Uterus (tissue), 4 donors: Measurements from ENCODE around the gene SYCP2. TPM values are rescaled to one million over a fixed set of nuclear protein-coding genes. Genes with fewer than 3 reads are reported as not detected.

Source experiments
- DNase-seq, 2 donors: peaks; one replicate each; pipeline ENCODE4 v3.0.0-alpha.2; 2019 to 2020
- H3K27ac ChIP-seq, 2 donors: fragments of 200-600 bp; sonication (generic); 1 replicate in 1 of 2; 2 replicates in 1 of 2; pipeline ENCODE4 v1.5.1; 2016 to 2018
- H3K27me3 ChIP-seq, 2 donors: fragments of 200-600 bp; sonication (generic); one replicate each; pipeline ENCODE4 v1.5.1; 2018 to 2019; ENCODE audit warnings: control low read depth in 1 of 2
- H3K36me3 ChIP-seq, 2 donors: fragments of 200-600 bp; sonication (generic); one replicate each; pipeline ENCODE4 v1.5.1; 2019; ENCODE audit warnings: control low read depth in 1 of 2
- H3K4me1 ChIP-seq, 2 donors: fragments of 200-600 bp; sonication (generic); one replicate each; pipeline ENCODE4 v1.5.1; 2018 to 2019; ENCODE audit warnings: control low read depth in 1 of 2
- H3K4me3 ChIP-seq, 2 donors: fragments of 200-600 bp; sonication (generic); 1 replicate in 1 of 2; 2 replicates in 1 of 2; pipeline ENCODE4 v1.5.1; 2018 to 2019; ENCODE audit warnings: mild to moderate bottlenecking in 1 of 2
- H3K9me3 ChIP-seq, 2 donors: fragments of 200-600 bp; sonication (generic); one replicate each; pipeline ENCODE4 v1.5.1; 2019; ENCODE audit warnings: control low read depth in 1 of 2
- POLR2A ChIP-seq, 2 donors: fragments of 450-650 bp; IDR thresholded peaks; one replicate each; pipeline ENCODE4 v1.6.1; 2016; ENCODE audit warnings: antibody characterized with exemption in 2 of 2, mild to moderate bottlenecking in 1 of 2, moderate library complexity in 1 of 2
- intact Hi-C: fragments of 100-400 bp; cut with DNase I; formaldehyde crosslinking; loops from one replicate; pipeline ENCODE4 v1.15.1; 2023; ENCODE audit warnings: low total_unique reads
- total RNA-seq, 4 donors: library from RNA; depleted of rRNA in 3 of 4; stranded (reverse); fragments of >200 nt in 3 of 4; gene quantifications; one replicate each; pipeline versions ENCODE4 v1.1.0 to v1.2.4, GENCODE V29; 2014 to 2023
- TF ChIP-seq, protein P1 (sequence below), 4 experiments: fragments of 200-600 bp in 2 of 4; fragments of 450-650 bp in 2 of 4; sonication (generic) in 2 of 4; IDR thresholded peaks; one replicate each; pipeline ENCODE4 v1.5.1; 2016 to 2019; ENCODE audit warnings: antibody characterized with exemption in 4 of 4, mild to moderate bottlenecking in 2 of 4, moderate library complexity in 1 of 4
- donor health status: DM: yes; HTN: yes; CAD: no.

SYCP2 gene
- total RNA-seq, 4 donors from 2014 or later: 1.2 to 22.5 (median 6.6) TPM

DNA sequence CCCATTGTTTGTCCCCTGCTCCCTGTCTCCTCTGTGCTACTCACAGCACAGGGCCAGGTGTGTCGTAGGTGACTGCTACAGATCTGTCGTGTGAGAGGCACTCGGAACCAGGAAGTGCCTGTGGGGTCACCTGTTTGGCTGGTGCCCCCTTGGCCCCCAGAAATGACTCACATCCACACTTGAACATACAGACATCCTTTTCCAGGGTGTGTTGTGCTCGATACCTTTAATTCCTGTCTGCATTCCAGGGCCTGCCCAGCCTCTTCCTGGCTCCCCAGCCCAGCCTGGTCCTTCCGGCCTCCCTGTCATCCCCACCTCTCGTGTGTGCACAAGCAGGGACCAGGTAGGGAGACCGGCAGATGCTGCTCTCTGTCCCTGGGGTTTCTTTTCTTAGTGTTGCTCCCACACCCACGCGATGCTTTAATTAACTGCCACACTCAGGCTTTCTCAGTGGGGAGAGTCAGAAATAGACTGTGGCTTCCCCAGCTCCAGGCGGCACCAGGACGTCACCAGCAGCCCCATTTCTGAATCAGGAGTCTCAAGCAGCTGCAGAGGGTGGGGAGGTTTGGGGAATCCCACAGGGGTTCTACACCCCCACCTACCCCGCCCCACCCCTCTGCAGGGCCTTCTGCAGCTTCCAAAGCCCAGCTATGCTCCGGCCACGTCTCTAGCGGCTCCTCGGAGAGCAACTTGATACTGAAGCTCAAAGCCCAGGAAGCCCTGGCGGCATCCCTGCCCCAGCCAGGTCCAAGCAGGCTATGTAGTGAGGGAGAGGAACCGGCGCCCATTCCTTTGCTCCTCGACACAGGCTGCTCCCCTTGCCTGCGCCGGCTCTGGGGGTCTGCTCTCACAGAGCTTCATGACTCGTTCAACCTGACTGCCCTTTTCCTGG, 102.2 kb downstream of the SYCP2 start:
- H3K4me3 ChIP-seq: no peak overlapping the region
- H3K9me3 ChIP-seq: no peaks in the 10 kb centered on the region
- no peak overlapping the region for H3K27ac ChIP-seq

DNA sequence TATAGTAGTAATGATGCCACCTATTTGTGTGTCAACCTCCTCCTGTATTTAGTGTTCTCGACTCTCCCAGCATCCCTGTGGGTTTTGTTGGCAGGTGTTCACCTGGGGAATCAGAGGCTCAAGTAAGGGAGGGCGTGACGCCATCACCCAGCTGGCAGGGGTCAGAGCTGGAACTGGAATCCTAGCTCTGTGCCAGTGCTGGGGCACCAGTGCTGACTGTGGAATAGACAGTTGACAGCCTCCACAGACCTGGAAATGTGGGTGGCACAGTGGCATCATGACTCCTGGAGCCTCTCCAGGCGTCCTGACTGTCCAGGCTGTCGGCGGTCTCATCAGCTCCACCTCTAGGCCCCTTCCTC, 102.8 kb downstream of the SYCP2 start:
- H3K4me1 ChIP-seq: peaks cover 0 to 6% of the 10 kb centered on the region in 2 donors
- intact Hi-C loops: no loop called here
- no peak overlapping the region for H3K4me3 ChIP-seq
- H3K9me3 ChIP-seq: no peaks in the 10 kb centered on the region
- TF ChIP-seq, protein P1, sequence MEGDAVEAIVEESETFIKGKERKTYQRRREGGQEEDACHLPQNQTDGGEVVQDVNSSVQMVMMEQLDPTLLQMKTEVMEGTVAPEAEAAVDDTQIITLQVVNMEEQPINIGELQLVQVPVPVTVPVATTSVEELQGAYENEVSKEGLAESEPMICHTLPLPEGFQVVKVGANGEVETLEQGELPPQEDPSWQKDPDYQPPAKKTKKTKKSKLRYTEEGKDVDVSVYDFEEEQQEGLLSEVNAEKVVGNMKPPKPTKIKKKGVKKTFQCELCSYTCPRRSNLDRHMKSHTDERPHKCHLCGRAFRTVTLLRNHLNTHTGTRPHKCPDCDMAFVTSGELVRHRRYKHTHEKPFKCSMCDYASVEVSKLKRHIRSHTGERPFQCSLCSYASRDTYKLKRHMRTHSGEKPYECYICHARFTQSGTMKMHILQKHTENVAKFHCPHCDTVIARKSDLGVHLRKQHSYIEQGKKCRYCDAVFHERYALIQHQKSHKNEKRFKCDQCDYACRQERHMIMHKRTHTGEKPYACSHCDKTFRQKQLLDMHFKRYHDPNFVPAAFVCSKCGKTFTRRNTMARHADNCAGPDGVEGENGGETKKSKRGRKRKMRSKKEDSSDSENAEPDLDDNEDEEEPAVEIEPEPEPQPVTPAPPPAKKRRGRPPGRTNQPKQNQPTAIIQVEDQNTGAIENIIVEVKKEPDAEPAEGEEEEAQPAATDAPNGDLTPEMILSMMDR (IDR thresholded peaks at IDR 0.05): no peak
- no peak for TF ChIP-seq POLR2A (IDR thresholded peaks at IDR 0.05)
- no peaks in the 10 kb centered on the region for H3K27me3 ChIP-seq
- H3K27ac ChIP-seq: no peak overlapping the region
- no peak for DNase-seq
- no peaks in the 10 kb centered on the region for H3K36me3 ChIP-seq

More for the DNA sequence above, 102.2 kb downstream of the SYCP2 start:
- no peak for DNase-seq
- peaks cover 3 to 6% of the 10 kb centered on the region in 2 donors for H3K4me1 ChIP-seq
- H3K27me3 ChIP-seq: no peaks in the 10 kb centered on the region
- intact Hi-C loops: no loop called here
- no peak for TF ChIP-seq POLR2A (IDR thresholded peaks at IDR 0.05)
- TF ChIP-seq, protein P1 (IDR thresholded peaks at IDR 0.05): no peak
- no peaks in the 10 kb centered on the region for H3K36me3 ChIP-seq

- TF ChIP-seq POLR2A (IDR thresholded peaks at IDR 0.05): no peak
- TF ChIP-seq, protein P1 (IDR thresholded peaks at IDR 0.05): no peak
- H3K36me3 ChIP-seq: no peaks in the 10 kb centered on the region
- peaks cover 0 to 1% of the 10 kb centered on the region in 2 donors for H3K4me1 ChIP-seq
- DNase-seq: peak in 1 of 2 donors; percentile 6
- no peak overlapping the region for H3K4me3 ChIP-seq
- intact Hi-C loops: no loop called here
- H3K9me3 ChIP-seq: no peaks in the 10 kb centered on the region
- H3K27ac ChIP-seq: no peak overlapping the region
- no peaks in the 10 kb centered on the region for H3K27me3 ChIP-seq
Measured at GRCh38 chr20:59829786-59830664, 103.4 kb downstream of the SYCP2 start.

- no peaks in the 10 kb centered on the region for H3K36me3 ChIP-seq
- intact Hi-C loops: no loop called here
- DNase-seq: peak in 1 of 2 donors; percentile 10
- no peak overlapping the region for H3K4me3 ChIP-seq
- H3K27ac ChIP-seq: no peak overlapping the region
- no peaks in the 10 kb centered on the region for H3K9me3 ChIP-seq
- no peaks in the 10 kb centered on the region for H3K4me1 ChIP-seq
- TF ChIP-seq POLR2A (IDR thresholded peaks at IDR 0.05): no peak
- TF ChIP-seq, protein P1 (IDR thresholded peaks at IDR 0.05): no peak
- H3K27me3 ChIP-seq: no peaks in the 10 kb centered on the region
Measured at GRCh38 chr20:59829054-59829785, 104.2 kb downstream of the SYCP2 start.
